NCI-H345 (cell line): ENCODE data around the gene CORO1C.

ENCODE experiments used
- DNase-seq: peaks from one replicate; lab custom pipeline; 2025; lab: John Stamatoyannopoulos, UW

Gene CORO1C

DNA sequence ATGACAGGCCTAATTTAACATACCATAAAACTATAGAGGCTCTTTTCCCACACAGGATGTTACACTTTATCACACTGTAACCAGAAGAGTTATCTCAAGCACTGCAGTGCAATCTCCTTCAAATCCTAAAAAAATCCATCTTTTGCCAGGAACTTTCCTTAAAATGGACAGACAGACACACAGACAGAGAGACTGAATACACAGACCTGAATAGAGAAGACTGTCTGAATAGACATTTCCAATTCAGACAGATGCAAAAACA is 6.5 kb downstream of the CORO1C start:
- no peak for DNase-seq

DNA sequence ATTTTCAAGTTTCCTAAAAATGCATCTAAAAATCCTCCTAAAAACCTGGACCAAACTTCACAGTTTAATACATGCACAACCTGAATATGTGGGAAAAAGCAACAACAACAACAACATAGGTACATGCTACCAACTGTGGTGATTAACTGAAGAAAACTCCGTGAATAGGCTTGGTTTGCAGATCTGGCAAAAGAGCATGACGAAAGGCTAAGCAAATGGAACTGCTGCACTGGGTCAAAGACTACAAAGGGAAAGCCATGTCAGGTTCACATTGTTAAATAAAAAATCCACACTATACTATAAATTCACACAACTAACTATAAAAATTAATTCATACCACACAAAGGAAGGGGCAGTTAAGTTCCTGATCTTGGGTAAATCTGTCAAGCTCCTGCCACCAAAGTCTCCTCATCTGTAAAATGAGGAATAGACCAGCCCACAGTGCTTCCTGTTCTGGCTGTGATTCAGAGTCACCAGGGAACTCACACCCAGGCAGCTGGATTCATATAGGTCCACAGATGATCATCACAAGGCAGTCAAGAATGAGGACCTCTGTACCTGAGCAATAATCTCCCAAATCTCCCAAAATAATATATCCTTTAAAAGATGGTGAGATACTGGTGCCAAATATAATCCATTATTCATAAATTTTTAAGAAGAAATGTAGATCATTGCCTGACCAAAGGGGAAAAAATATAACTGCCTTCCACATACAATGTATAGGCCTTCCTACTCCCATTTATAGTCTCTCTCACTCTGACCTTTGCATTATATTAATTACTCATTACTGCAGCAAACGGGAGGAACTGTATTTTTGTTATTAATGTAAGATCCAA is 7.0 kb downstream of the CORO1C start:
- DNase-seq, result no peak

DNA sequence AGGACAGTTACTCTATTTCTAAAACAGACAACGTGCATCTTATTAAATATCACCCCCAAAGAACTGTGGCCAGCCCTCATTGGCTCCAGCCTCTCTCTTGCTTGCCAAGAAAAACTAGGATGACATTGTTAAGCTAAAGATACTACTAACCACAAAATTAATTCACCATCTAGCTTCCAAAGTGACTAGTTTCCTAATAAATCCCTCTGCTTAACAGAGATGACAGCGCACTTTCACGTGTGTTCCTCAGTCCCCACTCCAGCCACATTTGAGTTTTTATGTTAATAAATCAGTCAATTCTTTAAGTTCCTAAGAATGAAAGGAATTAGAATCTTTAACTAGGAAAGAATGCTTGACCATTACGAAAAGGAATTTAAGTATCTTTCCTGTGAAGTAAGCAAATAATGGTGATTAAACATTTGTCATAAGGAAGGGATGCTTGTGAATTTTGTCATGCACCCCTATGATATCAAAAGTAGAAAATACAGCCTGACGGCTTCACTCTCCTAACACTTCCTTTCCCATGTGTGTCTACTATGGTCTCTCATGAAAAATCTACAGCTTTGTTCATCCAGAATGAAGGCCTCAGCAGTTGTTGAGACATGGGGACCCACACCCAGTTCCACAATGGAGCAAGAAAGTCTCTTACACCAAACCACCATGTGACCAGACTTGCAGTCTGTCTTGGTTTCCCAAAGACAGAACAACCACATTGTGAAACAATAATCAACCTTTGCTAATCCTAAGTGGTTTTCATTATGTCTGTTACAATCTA is 8.1 kb downstream of the CORO1C start:
- DNase-seq, result no peak

DNA sequence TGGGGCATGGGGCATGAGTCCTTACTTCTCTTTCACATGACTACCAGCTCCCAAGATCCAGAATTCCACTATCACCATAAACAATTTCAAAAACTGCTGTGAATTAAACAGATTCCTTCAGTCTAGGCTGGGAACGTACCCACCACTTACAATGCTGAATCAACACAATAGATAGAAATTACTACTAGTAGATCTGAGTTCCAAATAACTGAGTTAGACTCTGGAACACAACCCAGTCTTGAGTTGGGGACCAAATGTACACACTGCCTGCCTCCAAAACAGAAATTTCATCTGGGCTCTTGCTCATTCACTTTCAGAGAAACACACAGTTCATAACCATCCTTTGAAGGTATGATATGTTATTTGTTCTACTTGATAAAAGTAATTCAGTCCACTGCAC is 8.9 kb downstream of the CORO1C start:
- no peak for DNase-seq

DNA sequence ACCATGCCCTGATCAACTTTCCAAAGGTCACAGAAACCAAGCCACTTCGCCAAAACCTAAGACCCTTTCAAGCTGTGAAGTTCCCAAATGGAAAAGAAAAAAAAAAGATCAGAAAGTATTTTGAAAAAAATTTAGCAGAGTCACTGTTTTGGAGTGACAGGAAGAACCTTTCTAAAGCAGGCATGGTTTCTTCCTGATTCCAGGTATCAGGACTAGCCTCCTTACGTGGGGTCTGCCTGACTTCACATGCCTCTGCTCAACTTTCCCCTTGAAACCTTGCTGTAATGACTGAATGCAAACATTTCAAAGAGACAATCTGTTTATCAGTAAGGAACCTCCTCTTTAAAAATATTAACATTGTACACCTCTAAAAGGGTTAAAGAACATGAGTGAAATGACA is 9.5 kb downstream of the CORO1C start:
- no peak for DNase-seq

DNA sequence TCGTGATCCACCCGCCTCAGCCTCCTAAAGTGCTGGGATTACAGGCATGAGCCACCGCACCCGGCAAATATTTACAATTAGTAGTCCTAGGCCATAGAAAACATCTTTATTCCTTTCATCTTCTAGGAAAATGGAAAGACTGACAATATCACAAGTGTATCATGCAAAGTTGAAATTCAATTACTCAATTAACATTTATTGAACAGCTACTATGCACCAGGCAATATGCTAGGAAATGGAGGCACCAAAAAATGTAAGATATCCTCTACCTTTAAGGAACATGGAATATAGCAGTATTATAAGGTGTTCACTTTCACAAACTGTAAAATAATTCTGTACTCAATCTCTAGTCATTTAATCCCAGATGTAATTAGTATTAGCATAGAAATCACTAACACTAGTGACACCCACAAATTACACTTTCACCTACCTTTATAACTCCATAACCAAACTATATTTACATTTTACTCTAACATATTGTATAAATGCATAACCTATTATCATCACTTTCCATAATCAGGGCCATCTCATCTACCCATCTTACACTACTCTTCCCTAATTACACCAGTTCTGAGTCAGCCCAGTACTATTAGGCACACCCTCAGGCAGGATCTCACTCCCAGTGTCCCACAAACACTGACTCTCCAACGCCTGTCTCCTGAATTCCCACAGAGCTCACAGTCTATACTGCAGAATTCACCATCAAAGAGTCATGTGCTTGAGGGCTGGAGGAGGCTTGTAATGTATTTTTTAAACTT is 10.4 kb downstream of the CORO1C start:
- DNase-seq, result no peak

DNA sequence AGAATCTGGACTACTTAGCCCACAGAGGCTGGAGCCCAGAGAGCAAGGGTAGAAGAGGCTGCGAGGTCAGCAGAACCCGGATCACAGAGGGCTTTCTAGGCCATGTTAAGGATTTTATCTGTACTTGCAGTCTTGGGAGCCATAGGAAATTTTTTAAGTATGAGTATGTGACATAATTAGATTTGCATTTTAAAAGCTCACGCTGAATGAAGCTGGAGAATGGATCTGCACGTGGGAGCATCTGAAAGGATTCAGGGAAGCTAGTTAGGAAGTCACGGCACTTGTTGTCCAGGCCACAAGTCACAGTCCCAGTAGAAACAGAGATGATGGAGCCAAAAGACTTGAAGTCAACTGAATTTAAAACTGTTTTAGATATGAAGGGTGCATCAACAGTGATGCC is 14.1 kb downstream of the CORO1C start:
- no peak for DNase-seq

DNA sequence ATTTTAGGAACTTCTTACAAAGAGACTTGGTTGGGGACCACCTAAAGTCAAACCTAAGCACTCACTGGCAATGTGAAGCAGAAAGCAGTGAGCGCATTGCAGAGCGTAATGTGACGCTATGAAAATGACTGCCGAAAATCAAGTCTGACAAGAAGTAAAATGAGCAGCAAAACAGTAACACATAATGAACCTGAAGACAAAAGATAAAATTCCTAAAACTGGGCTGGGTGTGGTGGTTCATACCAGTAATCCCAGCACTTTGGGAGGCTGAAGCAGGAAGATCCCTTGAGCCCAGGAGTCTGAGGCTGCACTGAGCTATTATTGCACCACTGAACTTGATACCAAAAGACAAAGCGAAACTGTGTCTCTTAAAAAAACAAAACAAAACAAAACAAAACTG is 16.5 kb downstream of the CORO1C start:
- DNase-seq, result no peak

DNA sequence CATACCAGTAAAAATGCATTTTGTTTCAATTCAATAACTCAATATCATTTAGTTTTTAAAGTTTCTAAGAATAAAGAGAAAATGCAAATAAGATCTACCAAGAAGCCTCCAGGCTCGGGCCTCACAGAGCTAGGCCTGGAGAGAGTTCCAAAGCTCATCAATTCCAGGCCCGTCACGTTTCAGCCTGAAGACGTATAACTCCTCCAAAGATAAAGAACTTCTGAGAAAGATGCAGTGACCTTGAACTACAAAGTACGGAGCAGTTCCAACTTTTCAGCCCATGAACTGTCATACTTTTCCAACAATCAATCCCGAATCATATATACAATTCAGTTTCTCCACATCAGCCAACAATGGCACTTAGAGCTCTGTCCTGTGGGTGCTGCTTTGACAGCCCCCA is 17.8 kb downstream of the CORO1C start:
- DNase-seq, result no peak

DNA sequence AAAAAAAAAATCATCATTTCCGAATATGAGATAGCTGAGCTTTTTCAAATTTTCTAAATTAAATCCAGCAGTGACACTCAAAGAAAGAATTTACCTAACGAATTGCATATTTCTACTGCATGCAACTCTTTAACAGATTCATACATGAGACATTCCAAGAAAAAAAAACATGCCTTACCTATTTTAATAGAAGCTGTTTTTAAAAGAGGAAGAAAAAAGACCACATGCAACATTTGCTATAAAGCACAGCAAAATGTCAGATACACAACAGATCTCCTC is 18.5 kb downstream of the CORO1C start:
- DNase-seq, result no peak

DNA sequence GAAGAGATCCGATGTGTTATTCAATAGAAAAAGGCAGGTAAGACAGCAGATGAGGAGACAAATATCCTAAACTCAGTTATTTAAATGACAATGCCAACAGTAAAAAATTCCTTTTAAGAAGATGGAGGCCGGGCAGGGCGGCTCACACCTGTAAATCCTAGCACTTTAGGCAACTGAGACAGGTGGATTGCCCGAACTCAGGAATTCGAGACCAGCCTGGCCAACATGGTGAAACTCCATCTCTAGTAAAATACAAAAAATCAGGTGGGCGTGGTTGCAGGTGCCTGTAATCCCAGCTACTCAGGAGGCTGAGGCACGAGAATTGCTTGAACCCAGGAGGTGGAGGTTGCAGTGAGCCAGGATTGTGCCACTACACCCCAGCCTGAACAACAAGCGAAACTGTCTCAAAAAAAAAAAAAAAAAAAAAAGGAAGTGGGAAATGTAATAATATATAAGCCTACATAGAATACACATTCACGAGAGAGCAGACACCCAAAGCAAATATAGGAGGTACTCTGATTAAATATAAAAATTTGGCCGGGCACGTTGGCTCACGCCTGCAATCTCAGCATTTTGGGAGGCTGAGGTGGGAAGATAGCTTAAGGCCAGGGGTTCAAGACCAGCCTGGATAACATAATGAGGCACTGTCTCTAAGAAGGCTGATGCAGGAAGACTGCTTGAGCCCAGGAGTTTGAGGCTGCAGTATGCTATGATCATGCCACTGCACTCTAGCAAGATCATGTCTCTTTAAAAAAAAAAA is 19.0 kb downstream of the CORO1C start:
- DNase-seq, result no peak

DNA sequence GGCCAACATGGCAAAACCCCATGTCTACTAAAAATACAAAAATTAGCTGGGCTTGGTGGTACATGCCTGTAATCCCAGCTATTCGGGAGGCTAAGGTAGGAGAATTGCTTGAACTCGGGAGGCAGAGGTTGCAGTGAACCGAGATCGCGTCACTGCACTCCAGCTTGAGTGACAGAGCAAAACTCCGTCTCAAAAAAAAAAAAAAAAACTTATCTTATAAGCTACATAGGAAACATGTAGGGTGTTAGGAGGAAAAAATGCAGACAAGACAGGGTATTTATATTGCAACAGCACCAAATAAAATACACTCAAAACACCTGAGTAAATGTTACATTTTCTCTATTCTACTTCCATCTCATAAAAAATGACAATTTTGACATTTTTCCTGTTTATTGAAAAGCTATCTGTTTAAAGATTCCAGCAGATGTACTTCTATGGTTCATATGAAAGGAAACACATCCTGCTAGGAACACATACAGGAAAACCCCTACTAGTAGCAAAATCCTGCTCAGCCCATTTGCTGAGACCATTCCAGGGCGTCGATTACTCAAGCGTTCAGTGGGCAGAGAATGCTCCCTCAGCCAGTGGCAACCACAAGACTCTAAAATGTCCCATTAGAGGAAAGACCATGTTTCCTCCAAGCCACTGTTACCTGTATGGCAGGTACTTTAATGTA is 19.7 kb downstream of the CORO1C start:
- DNase-seq, result no peak

DNA sequence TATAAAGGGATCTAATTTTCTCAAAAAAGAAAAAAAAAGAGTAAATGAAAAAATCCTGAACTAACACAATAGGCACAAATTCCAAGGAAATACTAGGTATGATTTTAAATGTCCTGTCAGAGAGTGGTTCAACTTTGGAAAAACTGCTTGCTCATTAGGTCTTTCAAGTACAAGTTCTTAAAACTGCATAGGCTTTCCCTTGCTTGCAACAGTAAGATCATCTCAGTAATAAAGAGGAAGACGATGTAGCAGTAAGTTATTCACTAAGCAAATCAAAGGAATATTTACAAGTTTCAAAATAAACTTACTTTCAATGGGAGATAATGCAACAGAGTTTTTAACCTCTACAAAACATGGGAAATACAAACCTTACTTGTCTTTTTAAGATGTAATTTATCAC is 21.6 kb downstream of the CORO1C start:
- no peak for DNase-seq

DNA sequence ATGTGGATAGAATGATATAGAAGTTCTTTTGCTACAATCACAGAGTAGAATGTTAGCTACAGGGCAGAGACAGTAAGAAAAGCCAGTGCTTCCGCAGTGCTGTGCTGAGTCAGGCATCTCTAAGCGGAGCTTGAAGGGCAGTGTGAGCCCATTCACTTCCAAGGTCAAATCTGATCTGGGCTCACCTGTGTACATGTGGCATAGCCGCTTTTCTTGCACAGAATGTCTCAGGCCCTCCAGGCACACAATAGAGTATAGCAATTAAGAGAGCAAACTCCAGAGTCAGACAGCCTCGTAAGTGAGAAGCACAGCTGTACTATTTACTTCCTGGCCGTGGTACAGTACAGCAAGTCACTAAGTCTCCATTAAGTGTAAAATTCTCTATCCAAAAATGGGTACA is 26.8 kb downstream of the CORO1C start:
- no peak for DNase-seq

DNA sequence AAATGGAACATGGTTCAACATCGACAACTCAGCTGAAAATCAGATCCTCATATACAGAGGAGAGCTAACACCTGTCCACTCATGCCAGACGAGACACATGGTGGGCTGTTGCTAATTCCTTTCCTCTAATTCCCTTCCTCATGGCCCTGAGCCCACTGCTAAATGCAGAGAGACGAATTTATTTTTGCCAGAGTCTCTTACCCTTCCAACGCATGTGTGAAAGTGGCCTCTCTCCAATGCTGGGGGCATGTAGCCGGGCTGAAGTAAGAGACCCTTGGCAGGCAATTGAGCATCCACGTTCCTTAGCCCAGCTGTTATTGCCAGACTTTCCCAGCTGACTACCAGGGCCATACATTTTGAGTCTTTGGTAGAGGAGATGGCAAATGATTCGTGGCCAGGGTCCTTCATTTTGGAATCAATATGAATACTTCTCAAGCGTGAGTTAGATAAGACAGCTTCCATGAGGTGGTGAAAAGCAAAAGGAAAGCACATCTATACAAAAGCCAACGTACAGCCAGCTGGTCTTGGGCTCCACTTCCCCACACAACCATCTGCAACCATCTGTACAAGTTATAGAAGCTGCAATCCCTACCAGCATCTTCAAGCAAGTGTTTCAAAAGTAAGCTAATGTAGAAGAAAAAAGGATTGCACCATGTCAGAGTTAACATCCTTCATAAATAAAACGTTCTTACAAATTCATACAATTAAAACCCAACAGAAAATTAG is 28.6 kb downstream of the CORO1C start:
- DNase-seq, result no peak

DNA sequence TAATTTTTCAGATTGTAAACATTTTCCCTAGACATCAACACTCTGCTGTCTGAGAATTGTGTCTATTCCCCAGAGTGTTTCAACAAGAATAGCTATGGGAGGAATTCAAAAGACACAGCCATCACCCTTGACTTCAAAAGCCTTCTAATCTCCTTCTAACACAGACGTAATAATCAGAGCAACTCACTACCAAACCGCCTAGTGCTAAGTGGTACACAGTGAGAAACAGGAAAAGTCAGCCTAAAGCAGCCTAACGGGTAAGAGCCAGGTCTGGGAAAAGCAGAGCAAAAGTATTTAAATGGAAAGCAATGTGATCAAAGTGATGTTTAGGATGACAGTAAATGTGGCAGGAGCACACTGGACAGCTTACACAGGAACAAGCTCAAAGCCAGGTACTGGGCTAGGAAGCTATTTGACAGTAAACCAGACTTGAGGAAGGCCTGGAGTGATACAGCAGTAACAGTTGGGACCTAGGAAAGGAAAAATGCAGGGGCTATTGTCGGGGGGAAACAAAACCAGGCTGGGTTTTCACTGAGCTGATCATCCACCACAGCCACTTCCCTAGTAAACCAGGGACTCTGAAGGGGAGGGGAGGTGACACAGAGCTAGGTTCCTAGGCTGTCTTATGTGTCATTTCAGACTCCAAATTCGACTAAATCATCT is 29.4 kb downstream of the CORO1C start:
- no peak for DNase-seq

DNA sequence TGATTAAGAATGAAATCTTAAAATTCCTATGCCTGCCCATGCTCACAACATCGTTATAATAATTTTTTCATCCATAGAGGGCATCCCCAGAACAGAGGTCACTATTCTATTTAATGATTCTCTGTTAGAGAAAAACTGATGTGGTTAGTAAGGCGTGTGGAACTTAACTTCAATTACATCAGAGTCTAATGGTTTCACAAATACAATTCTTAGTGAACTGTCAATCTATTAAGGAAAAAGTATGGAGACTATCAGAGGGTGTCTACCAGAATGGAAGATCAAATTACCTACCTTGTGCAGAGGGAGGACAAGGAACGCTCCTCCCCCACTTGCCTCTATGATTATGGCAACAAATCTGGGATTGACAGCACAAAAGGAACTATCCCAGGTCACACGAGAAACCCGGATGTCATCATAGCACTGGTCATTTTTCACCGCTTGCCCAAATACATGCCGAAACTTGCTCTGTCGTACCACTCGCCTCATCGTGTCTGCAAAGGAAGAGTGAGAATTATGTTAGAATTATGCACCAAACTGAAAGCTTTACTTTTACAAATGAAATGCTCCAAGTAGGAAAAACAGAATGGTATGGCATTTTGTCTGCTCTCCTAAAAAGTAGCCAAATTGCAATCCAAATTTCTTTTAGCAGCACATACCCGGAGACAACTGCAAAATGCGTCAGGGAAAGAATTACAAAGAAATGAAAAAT is 30.3 kb downstream of the CORO1C start:
- DNase-seq, result no peak

DNA sequence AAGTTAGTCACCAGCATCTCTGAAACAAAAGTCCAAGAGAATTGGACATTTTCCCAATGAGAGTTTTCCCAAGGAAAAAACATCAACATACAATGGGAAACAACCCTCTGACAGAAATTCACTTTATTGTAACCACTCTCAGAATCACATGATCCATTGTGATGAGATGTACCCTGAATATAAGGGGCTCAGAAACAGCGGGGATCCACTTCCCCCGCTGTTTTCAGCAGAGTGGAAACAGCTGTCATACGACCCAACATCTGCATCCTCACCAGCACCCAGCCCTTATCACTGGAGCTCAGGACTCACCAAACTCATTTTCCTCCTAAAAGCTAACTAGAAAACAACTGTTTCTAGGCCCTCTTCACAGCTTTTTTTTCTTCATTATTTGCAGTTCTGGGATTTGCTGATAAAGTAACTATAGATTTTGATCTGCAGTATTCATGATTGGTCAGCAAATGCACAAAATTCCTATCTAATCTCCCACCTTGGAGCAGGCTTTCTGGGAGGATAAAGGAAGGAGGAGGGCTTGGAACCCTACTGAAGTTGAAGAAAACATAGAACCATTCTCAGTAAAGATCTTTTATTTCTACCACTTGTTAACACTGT is 31.3 kb downstream of the CORO1C start:
- DNase-seq, result peak; percentile 22

DNA sequence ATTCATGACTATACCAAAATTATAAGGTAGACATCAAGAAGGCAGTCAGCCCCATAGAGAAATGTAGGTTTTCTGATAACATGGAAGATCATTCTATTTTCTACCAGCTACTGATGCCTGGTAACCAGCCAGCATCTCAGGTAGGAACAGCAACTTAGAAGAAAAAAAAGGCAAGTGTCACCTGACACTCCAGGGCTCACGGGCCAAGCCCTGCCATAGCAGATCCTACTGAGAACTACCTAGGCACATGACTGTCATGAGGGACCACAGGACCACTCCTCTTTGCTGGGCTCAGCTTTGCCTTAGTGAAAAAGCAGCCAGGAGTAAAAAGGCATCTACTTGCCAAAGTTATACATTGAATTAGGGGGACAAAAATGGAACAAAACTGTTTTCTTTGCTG is 33.4 kb downstream of the CORO1C start:
- DNase-seq, result peak; percentile 39

DNA sequence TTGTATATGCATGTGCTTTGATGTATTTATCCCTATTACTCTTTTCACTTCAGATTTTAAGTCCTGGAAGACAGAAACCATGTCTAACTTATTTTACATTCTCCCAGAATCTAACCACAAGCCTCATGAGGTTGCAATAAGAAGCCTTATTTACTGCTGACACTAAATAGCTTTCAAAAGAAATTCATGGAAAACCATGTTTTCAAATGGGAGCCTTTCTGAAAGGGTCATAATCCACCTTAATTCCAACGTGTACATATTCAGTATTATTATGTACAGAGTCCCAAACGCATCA is 34.4 kb downstream of the CORO1C start:
- no peak for DNase-seq
